Adrenal gland (tissue), 5 donors: ENCODE data around the gene TSHZ2.

Experiments used
- CTCF ChIP-seq, 6 experiments: fragments of 450-650 bp in 4 of 6; fragments of 200-600 bp in 2 of 6; sonication (generic) in 1 of 6; IDR thresholded peaks; 1 replicate in 5 of 6; 2 replicates in 1 of 6; pipeline versions ENCODE4 v1.5.1 to v1.8.0; 2016 to 2021; ENCODE audit warnings: antibody characterized with exemption in 6 of 6, mild to moderate bottlenecking in 2 of 6, moderate library complexity in 1 of 6
- POLR2A ChIP-seq, 2 donors: fragments of 450-650 bp; IDR thresholded peaks; one replicate each; pipeline ENCODE4 v1.6.1; 2017; ENCODE audit warnings: antibody characterized with exemption in 2 of 2, mild to moderate bottlenecking in 2 of 2, moderate library complexity in 1 of 2
- donor health status: DM: no; HTN: no; CAD: no.

- TF ChIP-seq CTCF (IDR thresholded peaks at IDR 0.05) (no peak), POLR2A (IDR thresholded peaks at IDR 0.05) (no peak)
Observed at GRCh38 chr20:53411129-53411528, 439.0 kb downstream of the TSHZ2 start.
